Activated T-cell treated with anti-CD3 and anti-CD28 coated beads, Interleukin-2, amount 50 U/mL, for 48 hours (primary cell): Measurements from ENCODE around the gene ETV3L.

ENCODE experiments used
- DNase-seq, 2 experiments: peaks; one replicate each; pipeline ENCODE4 v3.0.0-alpha.2; 2020

The ETV3L gene

DNA sequence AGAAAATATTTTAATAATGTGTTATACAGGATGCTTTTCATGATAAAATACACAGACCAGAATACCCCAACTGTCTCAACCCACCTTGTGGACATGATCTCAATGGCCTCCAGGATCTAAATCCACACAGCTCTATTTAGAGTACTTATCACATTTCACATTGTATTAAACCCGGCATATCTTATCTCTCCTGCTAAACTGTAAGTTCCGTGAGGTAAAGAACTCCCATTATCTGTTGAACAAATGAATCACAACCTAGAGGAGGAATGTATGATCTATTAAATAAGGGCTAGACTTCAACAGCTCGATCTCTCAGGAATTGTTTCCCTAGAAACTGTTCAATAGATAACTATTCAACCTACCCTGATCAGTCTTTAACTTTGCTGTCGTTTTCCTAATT lies 31.7 kb upstream of the ETV3L start:
- DNase-seq: no peak

DNA sequence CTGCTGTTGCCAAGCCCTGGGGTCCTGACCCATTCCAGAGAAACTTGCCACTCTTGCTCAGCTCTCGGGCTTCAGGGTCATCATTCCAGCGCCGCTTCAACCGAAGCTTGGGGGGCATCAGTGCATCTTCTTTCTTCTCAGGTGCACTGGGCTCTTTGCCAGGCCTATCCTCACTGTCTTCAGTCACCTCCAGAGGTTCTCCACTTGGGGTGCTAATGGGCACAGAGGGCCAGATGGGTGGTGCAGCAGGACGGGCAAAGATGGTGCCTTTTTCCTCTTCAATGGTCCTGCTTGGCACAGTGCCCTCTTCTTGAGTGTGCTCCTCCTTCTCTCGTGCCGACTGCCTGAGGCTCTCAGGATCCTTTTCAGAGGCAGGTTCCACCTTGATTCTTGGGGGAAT lies 25.2 kb upstream of the ETV3L start:
- DNase-seq: no peak

DNA sequence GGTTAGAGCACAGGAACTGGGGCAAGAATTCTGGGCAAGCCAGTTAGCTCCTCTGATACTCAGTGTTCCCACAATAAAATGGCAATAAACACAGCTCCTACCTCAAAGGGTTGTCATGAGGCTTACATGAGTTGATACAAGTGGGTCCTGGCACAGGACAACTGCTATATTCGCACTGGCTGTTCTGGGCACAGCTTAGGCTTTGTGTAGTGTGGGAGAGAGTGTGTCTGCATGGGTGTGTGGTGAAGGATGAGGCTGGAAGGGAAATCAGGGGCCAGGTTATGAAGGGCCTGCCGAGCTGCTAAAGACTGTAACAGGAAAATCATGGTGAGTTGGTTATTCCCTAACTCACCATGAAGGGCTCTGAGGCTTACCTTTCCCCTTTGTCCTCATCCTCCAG lies 19.8 kb upstream of the ETV3L start:
- DNase-seq: peak; percentile 5 to 8

DNA sequence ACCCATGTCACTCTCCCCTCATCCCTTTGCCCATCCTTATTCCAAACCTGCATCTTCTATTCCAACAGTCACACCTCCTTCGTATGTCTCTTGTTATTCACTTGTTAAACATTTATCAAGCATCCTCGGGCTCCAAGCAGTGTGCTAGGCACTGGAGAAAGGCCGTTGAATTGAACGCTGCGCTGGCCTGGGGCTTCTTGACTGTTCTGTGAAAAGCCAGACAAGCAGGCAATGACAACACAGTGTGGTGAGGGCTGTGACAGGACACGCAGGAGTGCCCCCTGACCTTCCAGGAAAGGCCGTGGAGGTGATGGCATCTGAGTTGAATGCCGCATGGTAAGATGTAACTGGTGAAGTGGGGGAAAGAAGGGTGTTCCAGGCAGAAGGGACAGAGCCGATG lies 19.4 kb upstream of the ETV3L start:
- peak; percentile 12 to 14 for DNase-seq

DNA sequence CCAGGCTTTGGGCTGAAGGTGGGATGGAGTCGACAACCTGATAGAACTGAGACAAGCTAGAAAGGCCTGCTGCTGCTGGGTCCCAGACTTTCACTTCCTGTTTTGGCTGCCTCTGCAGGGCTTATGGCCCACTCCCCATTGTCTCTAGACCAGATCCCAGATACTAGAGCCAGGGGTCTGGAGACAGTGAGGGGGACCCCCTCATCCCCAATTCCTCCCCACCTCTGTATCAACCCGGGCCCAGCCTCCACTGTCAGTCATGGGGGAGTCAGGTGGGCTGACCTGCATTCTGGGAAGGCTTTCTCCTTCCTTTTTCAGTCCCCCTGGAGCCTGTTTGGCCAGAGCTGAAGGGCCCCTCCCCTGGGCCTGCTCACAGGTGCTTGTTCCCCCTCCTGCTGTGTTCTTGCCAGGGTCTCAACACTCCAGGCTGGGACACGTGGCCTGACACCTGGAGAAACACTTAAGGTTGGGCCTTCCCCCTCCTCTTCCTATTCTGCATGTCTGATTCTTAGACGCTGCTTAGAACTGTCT lies 18.0 kb upstream of the ETV3L start:
- no peak for DNase-seq

DNA sequence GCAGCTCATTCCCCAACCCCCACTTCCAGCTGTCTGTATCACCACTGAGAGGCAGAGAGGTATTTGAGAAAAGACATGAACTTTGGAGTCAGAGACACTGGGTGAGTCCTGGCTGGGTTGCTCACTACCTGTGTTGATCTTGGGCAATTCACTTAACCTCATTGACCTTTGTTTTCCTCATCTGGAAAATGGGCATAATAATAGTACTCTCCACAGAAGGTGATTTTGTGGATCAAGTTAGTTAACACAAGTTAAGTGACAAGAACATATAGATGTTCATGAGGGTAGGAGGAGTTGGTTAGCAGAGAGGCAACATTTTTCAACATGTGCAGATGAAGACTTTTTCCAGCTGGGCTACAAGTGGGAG lies 17.1 kb upstream of the ETV3L start:
- DNase-seq: no peak

DNA sequence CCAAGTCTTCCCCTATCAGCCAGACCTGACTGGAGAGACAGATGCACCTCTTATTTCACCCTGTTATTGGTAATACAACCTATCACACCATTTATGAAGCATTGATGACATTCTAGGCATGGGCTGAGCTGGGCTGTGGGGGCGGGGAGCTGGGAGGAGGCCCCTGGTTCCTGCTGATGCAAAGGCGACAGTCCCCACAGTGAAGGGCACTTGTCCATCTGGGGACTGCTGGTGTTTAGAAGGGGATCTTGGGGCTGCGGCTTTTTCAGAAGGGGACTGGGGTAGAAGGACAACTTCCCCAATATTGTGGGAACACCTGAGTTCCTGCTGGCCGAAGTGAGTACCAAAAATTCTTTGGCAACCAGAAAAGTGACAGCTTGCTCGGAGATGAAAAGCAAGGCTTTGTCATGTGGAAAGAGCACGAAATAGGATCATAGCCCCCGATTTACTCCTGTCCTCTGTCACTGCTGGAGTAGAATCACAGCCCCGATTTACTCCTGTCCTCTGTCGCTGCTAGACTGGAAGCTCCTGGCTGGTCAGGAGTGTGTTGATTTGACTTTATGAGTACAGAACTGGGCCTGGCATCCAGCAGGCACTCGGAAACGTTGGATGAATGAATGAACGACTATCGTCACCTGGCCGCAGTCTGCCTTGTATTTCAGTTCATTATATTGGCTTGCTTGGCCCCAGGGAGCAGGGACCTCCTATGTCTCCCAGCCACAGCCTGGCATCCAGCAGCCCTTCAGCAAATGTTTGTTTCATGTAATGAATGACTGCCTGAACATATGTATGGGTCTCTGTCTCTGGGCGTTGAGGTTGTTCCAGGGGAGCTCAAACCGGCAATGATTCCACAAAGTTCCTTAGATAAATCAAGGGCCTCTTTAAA lies 16.5 kb upstream of the ETV3L start:
- no peak for DNase-seq

DNA sequence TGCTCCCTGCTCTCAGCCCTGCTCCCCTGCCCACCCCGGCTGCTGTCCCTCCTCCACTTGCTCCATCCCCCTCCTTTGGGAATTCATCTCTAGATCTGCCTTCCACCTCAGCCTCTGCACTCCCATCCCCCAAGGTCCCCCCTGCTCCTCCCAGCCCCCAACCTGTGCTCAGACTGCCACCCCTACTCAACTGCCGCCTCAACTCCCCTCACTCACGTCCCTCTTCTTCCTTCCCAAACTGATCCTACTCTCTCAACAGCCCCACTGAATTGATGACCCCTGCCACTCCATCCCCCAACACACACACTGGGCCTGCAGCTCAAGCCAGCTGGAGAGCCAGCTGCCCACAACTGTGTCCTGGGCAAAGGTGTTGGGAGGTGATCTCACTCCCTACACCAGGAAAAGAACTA lies 15.8 kb upstream of the ETV3L start:
- no peak for DNase-seq

DNA sequence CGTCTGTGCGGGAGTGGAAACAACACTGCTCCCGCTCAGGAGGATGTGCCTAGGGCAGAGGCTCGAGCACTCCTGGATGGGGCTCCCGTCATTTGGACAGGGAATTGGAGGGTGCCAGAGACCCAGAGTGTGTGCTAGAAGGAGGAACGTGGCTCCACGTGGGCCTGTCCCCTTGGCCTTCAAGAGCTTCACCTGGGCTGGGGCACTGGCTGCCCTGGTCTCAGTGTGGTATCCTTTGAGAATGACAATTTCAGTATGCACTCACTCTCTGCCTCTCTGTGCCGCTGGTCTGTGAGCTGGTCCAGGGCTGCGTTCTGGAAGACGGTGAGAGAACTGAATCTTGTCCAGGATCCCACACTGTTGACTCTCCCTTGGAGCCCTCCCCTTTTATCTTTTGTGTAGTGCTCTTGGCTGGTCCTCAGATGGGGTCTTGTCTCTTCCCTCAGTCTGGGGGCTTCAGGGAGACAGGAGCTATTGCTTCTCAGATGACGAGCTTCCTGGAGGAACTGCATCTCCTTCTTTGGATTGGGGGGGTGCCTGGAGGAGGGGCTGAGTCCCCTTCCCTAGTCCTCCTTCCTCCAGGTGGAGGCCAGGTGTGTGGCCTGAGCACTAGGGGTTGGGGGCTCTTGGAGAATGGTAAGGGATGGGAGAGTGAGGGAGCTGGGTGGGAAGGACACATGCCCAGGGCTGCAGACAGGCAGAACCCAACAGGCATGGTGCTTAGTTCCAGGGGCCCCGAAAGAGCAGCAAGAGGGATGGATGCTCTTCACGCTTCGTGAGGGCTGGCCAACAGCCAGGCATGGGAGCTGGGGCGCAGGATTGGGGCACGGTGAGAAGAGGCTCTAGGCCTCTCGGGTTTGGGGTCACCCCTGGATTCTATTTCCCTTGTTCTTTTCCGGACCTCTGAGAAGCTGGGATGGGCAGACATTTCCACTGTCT lies 14.8 kb upstream of the ETV3L start:
- no peak for DNase-seq

DNA sequence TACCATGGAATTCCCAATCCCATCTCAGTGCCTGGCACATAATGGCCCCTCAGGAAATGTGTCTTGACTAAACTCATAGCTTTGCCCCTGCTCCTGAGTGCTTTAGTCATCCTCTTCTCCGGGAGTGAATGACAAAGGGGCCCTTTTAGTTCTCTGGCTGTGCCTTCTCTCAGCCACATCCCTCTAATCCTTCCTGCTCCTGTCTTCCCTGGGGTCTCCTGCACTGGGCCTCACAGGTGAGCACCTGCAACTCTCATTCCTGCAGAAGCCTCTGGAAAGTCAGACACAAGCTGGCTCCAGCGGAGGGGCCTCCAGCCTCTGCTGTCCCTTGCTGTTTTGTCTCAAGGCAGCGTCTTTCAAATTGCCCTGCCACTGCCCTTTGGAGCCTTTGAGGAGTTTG lies 14.0 kb upstream of the ETV3L start:
- no peak for DNase-seq

DNA sequence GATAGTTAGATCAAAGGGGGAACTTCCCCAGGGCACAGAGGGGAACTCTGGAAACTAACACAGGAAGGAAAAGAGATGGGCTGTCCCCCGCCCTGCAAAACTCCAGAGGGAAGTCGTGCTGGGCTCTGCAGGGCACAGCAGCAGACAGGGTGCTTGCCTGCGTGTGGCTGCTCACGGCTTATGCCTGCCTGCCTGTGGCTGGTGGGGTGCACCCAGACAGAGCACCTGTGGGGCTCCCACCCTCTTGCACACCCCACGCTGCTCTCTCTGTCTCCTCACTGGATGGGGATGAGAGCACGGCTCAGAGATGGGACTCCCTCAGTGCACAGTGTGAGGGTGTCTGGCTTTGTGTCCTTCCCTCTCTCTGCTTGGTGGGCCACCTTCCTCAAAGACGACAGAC lies 13.5 kb upstream of the ETV3L start:
- no peak for DNase-seq

DNA sequence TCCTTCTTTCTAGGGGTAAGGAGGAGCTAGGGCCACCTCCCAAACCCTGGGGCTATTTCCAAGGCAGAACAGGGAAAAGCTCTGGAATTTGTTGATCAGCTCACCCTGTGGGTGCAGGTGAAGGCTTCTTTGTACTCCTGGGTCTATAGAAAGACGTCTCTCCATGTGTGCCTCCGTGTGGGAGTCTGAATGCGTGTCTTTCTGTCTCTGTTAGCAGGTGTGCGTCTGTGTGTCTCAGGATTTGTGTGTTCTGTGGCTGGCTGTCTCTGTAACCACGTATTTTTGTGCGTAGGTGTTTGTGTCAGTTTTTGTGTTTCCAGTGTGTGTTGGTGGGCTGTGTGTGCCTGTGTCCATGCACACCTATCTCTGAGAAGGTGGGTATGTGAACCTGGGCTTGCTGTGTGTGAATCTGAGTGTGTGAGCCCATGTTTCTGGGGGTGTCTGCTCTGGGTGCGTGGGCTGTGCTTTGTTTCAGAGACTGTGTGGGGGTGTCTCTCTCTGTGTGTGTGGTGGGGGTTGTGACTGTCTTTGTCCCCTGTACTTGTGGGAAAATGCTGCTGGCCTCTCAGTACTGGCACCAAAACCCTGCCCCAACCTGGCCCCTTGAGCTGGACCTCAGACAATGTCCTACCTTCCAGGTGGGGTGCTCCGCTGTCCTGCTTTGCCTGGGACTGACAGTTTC lies 12.7 kb upstream of the ETV3L start:
- no peak for DNase-seq

DNA sequence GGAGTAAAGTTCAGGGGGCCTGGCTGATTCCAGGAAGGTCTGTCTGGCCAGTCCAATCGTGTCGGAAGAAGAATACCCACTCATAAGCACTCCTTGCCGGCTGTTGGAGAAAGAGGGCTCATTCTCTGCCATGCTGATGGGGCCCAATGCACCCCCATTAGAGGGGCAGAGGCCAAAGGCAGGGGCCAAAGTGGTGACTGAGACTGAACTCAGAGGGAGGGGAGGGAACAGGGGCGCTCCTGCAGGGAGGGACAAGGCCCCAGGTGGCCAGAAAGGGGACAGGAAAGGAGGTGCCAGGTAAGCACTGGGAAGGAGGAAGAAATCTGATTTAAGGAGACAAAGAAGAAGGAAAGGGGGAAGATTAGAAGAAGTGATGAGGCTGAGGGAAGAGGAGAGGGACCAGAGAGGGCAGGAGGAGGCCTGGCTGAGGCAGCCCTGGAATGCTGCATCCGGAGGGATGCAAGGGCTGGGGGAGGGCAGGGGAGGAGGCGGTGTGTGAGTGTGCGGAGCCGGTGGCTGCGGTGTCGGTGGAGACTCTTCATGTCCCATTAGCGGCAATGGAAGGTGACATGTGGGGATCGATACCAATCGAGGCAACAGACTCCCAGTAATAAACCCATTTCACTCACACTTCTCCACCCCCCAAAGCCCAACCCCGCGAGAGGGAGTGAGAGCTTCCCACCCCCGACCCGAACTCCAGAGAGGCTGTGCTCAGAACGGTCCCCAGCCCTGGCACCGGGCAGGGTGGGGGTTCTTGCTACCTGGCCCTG lies 12.0 kb upstream of the ETV3L start:
- no peak for DNase-seq

DNA sequence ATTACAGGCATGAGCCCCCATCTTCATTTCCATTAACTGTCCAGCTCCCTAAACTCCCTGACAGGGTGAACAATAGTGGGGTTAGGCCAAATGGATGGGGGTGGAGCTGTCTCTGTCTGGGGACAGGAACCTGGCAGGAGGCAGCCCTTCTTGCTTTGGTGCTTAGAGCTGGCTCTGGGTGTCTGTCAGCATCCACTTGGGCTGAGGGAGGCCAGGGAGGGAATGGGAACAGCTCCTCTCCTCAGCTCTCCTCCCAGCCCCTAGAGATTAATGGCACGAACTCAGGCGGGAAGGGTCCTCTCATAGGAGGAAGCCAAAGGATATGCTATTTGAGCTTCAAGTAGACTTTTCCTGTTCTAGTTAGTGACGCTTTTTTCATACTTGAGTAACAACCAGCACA lies 11.1 kb upstream of the ETV3L start:
- DNase-seq: no peak

DNA sequence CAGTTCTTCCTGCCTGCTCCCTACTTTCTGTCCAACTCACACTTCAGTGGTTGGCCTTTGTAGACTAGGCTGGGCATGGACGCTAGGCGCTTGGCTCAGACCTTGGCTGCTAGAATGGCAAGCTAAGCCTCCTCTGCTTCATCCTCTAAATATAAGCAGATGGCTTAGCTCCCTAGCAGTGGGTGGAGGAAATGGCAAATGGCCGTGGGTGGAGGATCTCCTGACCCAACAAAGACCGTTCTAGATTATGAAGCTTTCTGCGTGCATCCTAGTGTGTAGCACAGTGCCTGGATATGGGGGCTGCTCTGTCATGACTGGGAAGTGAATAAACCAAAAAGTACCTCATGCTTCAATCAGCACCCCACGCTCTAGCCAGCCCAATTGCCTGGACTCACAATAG lies 10.4 kb upstream of the ETV3L start:
- no peak for DNase-seq

DNA sequence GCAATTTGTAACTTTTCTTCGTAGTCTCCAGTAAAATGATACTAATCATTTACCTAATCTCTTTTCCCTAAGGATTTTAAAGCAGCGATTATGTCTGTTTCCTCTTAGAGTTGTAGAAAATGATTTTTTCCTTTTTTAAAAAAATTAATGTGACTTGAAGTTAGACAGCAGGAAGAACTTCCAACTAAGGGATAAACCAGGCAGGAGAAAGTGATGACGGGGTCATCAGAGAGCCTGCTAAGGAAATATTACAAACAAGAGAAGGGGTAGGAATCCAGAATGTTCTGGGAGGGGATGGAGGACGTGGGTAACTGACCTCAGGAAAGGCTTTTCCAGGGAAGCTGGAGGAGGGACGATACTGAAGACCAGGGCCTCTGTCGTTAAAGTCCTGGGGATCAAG lies 8.8 kb upstream of the ETV3L start:
- DNase-seq: no peak

DNA sequence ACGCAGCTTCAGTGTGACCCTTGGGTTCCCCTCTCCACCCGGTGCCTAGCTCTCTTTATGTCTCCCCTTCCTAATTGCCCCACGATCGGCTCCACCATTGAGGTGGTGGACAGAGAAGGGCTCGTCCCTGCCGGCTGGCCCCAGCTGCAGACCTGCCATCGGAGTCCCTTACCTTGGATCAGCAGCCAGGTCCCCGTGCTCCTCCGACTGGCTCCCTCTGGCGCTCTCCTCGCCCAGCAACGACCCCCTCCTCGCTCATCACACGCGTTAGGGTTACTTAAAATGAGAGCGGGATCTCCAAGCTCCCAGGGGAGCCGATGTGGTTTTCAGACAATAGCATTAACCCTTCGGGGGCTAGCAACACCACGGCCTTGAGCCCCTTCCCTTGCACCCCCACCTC lies 8.1 kb upstream of the ETV3L start:
- DNase-seq: no peak

DNA sequence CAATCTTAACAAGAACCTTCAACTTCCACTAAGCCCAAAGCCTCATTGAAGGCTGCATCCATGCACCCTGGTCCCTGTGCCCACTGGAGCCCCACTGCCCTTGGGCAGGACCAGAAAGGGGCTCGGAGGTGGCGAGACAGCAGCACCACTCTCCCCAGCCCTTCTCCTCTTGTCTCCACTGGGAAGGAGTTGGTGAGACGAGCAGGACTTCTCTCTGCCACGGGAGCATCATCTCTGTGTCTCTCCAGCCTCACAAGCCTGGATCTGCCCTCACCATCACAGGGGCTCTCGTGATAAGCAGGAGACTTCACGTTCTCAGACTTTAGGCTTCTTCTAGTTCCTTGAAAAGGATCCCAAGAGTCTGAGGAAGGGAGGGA lies 7.2 kb upstream of the ETV3L start:
- no peak for DNase-seq

DNA sequence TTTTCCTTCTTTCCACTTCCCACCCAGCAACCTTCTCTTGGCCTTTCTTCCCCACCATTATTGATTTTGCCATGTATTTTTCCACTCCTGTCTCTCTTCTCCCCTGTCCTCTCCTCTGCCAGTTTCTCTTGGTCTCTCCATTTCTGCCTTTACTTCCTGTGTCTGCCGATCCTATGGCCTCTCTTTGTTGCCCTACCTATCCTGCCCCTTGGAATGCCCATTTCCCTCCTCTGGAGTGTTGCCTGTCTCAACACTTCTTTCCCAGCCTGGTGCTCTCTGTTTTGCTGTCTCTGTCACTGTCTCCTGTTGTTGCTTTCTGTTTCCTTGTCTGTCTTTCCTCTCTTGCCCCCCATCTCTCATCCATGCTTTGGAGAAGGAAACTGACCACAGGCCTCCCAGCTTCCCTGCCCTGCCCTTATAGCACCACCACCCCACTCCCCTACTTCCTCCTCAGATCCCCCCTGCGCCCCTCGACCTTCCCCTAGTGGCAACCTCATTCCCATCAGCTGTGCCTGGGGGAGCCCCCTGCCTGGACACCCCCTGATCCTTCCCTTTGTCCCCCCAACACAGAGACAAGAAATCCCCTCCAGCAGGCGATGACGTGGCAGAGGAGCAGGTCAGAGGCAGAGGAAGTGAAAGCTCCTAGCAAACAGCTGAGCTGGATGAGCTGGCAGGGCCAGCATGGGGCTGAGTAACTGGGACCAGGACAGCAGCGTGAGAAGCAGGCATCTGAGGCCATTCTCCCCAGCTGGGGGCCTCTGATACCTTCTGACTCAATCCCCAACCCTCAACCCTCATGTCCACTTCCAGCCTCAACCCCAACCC lies 6.6 kb upstream of the ETV3L start:
- peak; percentile 43 to 49 for DNase-seq

DNA sequence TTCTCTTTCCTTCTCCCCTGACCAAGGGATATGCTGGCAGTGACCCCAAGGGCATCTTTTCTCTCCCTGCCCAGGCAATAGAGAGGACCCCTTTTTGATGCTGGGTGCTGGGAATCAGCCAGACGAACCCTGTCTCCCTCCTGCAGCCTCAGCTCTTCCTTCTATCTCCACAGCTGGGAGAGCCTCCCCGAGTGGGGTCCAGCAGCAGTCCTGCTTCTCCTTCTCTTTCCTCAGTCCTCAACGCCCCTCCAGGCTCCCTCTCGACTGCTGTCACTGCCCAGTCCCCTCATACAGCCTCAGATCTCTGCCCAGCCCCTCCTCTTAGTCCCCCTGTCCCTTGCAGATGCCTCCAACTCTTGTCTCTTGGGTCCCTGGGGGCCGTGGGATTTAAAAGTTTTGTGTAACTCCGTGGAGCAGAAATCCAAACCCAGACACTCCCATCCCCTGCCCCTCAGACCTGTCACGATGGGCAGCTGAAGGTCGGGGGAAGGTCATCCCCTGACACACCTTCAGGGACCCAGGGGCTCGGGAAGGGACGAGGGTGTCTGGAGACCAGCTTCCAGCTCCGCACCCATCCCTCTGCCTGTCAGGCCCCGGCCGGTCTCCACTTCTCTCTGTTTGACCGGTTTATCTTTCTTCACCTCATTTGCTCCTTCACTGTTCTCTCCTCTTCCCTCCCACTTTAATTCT lies 5.8 kb upstream of the ETV3L start:
- no peak for DNase-seq
